Testis (tissue), 2 donors: ENCODE data around the gene SNX20.

Experiments used
- CTCF ChIP-seq, 3 experiments: fragments of 450-650 bp in 2 of 3; fragments of 200-600 bp in 1 of 3; sonication (generic) in 1 of 3; IDR thresholded peaks; one replicate each; pipeline ENCODE4 v1.5.1; 2016 to 2019; ENCODE audit warnings: antibody characterized with exemption in 3 of 3, mild to moderate bottlenecking in 2 of 3, moderate library complexity in 1 of 3
- POLR2A ChIP-seq: fragments of 450-650 bp; IDR thresholded peaks from one replicate; pipeline ENCODE4 v1.6.1; 2017; ENCODE audit warnings: antibody characterized with exemption, mild to moderate bottlenecking, moderate library complexity

GRCh38 chr16:50644729-50645128 lies 36.4 kb downstream of the SNX20 start:
- peak in 2 of 3 experiments; percentile 21 to 28 for TF ChIP-seq CTCF (IDR thresholded peaks at IDR 0.05)
- TF ChIP-seq POLR2A = no peak
